ENCODE measurements around the gene FGD4.

The FGD4 gene

DNA sequence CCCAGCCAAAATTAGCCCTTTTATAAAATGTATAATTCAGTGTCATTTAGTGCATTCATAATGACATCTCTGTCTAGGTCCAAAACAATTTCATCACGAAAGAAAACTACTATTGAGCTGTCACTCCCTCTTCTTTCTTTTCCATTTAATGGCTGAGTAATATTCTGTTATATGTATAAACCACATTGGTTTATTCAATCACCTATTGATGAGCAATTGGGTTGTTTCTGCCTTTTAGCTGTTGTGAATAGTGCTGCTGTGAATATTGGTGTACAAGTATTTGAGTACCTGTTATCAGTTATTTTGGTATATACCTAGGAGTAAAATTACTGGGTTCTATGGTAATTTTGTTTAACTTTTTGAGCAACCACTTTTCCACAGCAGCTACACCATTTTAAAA lies 287.0 kb downstream of the FGD4 start:
- DNase-seq, result no peak

- DNase-seq, result no peak
Observed at GRCh38 chr12:32688786-32689185, 289.4 kb downstream of the FGD4 start.

DNA sequence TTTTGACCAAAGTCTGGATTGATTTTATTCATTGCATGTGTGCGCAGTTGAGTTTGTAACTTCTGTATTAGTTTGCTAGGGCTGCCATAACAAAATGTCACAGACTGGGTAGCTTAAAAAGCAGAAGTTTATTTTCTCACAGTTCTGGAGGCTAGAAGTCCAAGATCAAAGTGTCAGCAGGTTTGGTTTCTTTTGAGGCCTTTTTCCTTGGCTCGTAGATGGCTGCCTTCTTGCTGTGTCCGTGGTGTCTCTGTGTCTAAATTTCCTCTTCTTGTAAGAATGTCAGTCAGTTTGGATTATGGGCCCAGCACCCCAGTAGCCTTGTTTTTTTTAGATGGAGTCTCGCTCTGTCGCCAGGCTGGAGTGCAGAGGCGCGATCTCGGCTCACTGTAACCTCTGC lies 291.6 kb downstream of the FGD4 start:
- DNase-seq, result peak in 1 of 4 experiments; percentile 16

DNA sequence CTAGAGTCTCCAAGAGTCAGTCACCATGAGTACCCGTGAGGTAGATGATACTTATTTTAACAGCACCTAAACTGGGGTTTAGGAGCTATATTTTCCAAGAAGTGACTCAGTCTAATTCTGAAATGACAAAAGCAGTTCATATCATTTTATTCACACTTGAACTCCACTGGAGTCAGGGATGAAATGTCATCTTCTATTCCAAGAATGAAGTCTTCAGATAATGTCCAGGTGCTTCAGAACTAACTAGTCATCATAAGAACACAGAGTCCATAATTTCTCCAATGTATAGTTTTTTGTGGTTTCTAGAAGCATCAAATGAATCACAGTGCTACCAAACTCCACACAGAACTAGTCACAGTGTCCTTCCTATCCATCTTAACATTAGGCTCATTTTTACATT lies 293.0 kb downstream of the FGD4 start:
- no peak for DNase-seq

DNA sequence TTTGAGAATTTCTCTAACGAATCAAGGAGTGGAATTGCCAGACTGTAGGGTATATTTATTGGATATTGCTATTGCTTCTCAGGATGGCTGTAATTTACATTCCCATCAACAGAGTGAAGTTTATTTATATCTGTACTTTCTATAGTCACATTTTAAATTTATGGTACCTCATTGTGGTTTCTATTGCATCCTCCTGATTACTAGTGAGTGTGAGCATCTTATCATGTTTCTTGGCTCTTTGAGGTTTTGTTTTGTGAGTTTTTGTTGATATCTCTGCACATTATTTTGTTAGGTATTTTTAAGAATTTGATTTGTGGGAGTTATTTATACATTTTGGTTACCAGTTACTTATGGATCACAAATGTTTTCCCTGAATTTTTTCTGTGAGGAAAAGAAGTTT lies 293.7 kb downstream of the FGD4 start:
- DNase-seq, result no peak
